ENCODE measurements around the gene KDM4B.

DNA sequence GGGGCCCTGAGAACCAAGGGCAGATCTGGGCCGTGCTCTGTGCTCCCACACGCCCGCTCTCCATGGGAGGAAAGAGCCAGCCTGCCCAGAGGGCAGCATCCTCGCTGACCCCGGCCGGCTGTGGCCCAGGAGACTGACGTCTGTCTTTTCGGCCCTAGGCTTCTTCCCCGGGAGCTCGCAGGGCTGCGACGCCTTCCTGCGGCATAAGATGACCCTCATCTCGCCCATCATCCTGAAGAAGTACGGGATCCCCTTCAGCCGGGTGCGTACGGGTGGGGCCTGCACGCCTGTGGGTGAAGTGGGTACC is 108.2 kb downstream of the KDM4B start:
- TF ChIP-seq FOXA1 (IDR thresholded peaks at IDR 0.05) (no peak), FOXM1 (IDR thresholded peaks at IDR 0.05; ENCODE audit: borderline replicate concordance) (no peak), CTBP1 (IDR thresholded peaks at IDR 0.05; ENCODE audit: borderline replicate concordance) (no peak), SUZ12 (IDR thresholded peaks at IDR 0.05) (no peak), PKNOX1 (IDR thresholded peaks at IDR 0.05) (no peak), BHLHE40 (IDR thresholded peaks at IDR 0.05; ENCODE audit: borderline replicate concordance) (no peak)
